Measurements from ENCODE around the gene PLEKHA4.

DNA sequence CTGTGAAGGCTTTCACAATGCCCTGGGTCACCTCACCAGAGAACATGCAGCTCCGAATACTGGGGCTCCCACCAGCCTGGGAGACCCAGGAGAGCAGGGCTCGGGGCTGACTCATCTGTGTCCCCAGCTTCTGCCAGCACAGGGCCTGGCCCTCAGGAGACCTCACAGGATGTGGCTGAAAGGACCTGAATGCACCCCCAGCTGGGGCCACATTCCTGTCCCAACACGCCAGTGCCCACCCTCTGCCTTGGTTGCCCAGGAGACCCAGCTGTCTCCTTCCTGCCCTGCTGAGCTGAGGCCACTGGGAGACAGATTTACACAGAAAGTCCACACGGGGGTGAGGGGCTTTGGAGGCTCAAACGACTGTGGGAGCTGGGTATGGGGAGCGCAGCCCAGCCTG, 69.5 kb downstream of the PLEKHA4 start:
- TF ChIP-seq POLR2A (IDR thresholded peaks at IDR 0.05): no peak
- TF ChIP-seq, protein P1, sequence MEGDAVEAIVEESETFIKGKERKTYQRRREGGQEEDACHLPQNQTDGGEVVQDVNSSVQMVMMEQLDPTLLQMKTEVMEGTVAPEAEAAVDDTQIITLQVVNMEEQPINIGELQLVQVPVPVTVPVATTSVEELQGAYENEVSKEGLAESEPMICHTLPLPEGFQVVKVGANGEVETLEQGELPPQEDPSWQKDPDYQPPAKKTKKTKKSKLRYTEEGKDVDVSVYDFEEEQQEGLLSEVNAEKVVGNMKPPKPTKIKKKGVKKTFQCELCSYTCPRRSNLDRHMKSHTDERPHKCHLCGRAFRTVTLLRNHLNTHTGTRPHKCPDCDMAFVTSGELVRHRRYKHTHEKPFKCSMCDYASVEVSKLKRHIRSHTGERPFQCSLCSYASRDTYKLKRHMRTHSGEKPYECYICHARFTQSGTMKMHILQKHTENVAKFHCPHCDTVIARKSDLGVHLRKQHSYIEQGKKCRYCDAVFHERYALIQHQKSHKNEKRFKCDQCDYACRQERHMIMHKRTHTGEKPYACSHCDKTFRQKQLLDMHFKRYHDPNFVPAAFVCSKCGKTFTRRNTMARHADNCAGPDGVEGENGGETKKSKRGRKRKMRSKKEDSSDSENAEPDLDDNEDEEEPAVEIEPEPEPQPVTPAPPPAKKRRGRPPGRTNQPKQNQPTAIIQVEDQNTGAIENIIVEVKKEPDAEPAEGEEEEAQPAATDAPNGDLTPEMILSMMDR (IDR thresholded peaks at IDR 0.05): no peak
